HG02938 (cell line): Measurements from ENCODE around the gene CFAP52.
"Not testable (repeated sequence)": the region's sequence is repeated elsewhere in the genome, so short reads cannot be mapped to it uniquely, and the experiment has no call there.

Source experiments
- ATAC-seq: cut with Tn5 transposase; IDR thresholded peaks from one replicate; pipeline ENCODE4 v1.9.1; 2021; ENCODE audit warnings: mild to moderate bottlenecking, moderate library complexity; ENCODE audit not compliant: unreplicated experiment

The CFAP52 gene

DNA sequence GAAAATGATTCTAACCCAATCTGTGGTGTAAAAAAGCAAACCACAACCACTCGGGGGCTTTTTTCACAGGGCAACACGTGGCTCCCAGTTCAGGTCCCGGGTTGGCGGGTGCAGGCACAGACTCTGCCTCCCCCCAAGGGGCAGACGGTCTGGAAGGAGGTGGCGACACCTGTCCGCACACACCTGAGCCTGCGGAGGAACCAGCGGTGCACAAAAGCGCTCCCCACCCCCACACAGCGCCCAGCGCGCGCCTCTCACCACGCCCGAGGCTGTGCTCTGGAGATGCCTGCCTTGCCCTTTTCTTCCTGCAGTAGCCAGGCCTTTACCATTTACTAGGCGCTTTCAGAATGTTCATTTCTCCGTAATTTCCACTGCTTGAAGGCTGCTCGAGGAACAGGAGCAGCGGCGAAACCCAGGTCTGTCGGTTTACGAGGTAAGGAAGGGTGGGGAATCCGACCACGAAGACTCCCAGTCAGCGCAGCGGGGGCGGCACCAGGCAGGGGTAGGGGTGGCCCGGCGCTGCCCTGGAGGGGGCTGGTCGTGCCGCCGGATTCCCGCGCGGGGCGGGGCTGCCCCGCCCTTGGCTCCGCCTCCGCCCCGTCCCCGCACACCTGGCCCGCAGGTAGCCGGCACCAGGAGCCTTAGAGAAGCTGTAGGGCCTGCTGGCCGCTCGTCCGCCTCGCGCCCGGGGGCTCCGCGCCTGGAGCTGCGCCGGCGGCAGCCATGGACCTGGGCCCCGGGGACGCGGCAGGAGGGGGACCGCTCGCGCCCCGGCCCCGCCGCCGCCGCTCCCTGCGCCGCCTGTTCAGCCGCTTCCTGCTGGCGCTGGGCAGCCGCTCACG lies 68.7 kb downstream of the CFAP52 start, which contains the start of gene USP43:
TSS of gene USP43 (plus strand) at position 608 of the 842 bp plus-strand sequence. CDS start at position 724, 116 bp downstream.
- ATAC-seq, result no peak

DNA sequence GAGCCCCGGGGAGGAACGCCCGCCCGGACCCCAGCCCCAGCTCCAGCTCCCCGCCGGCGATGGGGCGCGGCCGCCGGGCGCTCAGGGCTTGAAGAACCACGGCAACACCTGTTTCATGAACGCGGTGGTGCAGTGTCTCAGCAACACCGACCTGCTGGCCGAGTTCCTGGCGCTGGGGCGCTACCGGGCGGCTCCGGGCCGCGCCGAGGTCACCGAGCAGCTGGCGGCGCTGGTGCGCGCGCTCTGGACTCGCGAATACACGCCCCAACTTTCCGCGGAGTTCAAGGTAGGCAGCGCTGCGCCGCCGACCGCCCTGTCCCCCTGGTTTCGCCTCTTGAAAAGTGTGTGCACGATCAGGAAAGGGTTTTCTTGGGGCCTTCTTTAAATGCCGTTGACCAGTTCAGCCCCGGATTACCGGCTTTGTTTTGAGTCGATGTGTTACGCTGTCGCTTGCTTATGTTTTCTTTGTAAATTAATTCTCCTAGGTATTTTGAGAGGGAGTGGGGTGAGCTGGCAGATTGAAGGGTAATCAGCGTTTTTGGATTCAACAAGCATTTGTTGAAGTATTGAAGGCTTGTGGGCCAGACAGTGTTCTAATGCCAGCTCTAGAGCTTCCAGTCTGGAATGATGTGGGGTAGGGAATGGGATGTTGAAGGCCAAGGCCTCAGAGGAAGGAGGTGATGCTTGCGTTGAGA lies 69.6 kb downstream of the CFAP52 start:
- ATAC-seq, result no peak

DNA sequence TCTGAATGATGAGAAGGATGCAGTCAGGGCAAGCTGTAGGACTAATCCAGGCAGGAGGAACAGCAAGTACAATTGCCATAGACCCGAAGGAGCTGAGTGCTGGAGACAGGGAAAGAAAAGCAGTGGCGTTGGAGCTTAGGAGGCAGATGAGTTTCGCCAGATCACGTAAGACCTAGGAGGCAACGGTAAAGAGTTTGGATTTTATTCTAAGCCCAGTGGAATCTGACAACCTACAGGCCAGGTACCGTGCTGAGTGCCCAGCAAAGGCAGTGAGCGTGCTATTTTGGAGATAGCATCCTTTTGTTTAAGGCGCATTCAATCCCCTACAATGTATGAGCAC lies 70.1 kb downstream of the CFAP52 start:
- ATAC-seq, result no peak

DNA sequence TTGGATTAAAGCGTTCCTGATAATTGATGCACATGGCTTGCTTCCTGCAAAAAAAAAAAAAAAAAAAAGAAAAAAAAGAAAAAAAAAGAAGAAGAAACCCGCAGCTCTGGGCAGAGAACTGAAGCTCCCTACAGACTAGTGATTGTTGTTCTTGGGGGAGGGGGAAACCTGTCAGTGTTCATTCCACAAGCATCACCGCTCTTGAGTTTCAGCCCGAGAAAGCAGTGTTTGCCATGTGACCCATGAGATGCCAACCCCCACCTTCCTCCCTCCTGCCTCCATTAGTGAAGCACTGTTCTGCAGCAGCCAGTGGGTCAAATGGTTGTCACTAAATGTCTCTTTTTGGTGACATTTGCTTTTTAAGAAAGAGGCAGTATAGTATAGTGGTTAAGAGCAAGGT lies 70.6 kb downstream of the CFAP52 start:
- no peak for ATAC-seq

DNA sequence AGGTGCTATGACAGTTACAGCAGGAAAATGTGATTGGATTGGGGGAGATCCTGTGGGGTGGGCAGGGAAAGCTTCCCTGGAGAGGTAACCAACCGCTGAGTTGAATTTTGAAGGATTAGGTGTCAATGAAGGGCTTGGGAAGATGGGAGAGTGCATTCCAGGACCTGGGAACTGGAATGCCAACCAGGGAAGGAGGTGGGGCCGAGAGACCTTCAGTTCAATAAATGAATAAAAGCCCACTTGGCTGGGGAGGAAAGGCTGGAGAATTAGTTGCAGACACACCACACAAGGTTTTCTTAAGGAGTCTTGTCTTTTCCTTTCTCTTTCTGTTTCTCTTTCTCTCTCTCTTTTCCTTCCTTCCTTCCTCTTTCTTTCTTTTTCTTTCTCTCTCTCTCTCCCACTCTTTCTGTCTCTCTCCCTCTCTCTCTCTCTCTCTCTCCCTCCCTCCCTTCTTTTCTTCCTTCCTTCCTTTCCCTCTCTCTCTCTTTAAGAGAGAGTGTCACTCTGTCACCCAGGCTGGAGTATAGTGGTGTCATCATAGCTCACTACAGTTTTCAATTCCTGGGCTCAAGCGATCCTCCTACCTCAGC lies 72.2 kb downstream of the CFAP52 start:
- ATAC-seq, result no peak

DNA sequence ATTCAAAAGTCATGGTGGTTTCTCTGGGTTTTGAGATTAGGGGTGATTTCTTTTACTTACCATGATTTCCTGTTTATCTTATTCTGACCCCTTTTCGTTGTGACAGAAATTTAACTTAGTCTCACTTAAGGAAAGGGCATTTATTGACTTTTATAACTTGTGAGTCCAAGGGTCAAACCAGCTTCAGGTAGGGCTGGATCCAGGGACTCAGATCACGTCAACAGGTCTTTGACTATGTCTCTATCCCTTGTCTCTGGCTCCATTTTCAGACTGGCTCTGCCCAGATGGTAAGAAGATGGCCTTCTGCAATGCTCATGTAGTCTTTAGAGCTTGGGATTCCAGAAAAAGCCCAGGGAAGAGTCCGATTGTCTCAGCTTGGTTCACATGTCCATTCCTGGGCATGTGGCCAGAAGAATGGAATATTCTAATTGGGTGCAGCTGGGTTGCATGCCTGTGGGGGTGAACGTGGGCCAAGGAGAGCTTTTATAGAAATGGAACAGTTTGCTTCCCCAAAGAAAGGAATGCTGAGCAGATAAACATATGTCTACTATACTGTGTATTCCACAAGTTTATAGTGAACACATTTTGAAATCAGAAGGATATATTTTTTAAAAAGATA lies 82.3 kb downstream of the CFAP52 start:
- no peak for ATAC-seq

DNA sequence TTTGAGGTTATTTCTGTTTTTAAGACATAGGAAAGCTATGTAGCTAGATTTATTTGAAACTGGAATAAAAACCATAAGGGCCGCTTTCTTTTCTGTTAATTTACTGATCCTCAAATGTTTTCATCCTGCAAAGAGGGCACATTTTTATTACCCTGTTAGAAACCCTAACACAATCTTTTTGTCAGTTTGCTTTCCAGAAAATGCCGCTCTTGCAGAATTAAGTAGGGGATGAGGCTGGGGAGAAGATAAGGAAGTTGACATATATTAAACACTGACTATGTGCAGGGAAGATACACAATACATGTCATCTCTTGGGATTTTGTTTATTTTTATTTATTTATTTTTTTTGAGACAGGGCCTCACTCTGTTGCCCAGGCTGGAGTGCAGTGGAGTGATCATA lies 84.6 kb downstream of the CFAP52 start:
- ATAC-seq, result no peak

DNA sequence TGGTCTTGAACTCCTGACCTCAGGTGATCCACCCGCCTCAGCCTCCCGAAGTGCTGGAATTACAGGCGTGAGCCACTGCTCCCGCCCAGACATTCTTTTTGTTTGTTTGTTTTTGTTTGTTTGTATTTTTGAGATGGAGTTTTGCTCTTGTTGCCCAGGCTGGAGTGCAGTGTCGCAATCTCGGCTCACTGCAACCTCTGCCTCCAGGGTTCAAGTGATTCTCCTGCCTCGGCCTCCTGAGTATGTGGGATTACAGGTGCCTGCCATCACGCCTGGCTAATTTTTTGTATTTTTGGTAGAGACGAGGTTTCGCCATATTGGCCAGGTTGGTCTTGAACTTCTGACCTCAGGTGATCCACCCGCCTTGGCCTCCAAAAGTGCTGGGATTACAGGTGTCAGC lies 87.1 kb downstream of the CFAP52 start:
- ATAC-seq, result not testable (repeated sequence)

DNA sequence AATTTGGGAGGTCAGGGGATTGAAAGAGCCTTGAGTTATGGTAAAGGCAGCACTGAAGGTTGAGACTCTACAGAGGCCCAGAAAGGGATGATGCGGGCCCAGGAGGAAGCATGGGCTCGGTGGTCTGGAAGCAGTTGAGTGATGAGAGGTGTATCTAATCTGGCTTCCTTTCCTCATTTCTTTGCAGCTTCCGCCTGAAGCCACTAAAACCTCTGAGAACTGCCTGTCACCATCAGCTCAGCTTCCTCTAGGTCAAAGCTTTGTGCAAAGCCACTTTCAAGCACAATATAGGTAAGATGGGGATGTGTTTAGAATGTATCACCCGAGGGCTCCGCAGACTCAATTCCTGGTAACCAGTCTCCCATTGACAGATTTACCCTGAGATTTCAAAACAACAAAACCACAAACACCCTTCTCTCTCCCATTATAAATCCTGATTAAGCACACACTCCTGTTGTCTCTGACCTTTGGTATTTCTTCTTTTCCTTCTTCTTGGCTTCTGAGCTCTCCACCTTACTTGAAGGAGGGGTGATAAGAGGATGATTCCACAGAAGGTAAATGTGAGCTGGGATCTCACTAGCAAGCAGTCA lies 90.1 kb downstream of the CFAP52 start:
- ATAC-seq, result no peak

DNA sequence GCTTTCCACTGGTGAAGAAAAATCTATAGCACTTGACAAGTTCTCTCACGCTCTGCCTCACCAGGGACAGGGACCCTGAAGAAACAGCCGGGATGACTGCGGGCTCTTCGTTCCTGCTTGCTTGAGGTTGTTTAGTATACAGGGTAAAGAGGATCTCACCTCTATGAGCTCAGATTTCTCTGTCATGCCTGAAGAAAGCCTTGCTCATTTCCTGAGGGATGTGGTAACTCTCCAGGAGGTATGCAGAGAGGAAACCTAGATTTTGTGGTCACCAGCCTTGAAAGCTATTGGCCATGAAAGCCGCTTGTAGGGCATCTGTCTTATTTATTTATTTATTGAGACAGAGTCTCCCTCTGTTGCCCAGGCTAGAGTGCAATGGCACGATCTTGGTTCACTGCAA lies 92.1 kb downstream of the CFAP52 start:
- ATAC-seq, result no peak

DNA sequence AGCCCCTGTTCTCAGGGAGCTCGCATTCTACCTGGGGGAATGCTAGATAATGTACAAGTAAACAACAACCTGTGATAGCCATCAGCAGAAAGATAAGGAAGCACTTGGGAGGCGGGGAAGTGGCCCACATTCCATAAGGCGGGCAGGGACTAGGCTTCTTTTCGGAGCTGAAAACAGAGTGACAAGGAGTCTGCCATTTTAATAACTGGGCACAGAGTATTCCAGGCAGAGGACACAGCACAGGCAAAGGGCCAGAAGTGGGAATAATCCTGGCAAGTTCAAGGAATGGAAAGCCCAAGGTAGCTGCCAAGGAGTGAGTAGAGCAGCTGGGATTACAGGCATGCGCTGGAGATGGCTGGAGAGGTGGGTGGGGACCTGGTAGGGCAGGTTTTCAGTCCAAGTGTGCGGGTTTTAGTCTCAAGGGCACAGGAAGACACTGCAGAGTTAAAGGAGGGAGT lies 93.1 kb downstream of the CFAP52 start:
- ATAC-seq, result no peak

DNA sequence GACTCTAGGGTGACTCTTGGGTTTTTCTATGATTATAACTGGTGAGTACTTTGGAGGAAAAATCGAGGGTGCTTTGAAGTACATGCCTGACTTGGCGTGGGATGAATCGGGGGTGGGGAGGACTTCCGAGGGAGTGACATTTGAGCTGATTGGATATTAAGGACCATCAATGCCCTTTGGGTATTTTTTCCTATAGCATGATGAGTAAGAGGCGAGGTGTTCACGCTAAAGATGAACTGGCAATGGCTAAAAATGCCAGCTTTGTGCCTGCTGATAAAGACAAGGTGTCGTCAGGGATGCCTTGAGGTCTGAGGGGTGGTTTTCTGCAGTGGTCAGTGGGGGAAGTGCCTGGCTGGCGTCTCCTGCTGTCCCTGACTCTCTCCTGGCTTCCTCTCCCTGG lies 94.2 kb downstream of the CFAP52 start:
- ATAC-seq, result no peak

DNA sequence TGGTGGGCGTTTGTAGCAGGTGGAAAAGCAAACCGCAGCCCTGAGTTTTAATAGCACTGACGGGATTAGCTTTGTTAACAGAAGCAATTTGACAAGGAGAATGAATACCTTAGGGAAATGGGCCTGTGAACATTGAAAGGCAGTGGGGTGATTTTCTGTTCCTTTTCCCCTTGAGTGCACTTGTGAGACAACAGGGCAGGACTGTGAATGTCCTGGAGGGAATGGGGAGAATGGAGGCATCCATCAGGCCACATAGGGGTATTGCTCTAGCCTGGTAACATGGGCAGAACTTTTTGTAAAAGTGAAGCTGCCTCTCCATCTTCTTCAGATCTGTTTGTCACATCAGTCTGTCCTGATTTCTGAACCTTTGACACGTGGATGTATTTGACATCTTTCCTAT lies 95.1 kb downstream of the CFAP52 start:
- ATAC-seq, result no peak

DNA sequence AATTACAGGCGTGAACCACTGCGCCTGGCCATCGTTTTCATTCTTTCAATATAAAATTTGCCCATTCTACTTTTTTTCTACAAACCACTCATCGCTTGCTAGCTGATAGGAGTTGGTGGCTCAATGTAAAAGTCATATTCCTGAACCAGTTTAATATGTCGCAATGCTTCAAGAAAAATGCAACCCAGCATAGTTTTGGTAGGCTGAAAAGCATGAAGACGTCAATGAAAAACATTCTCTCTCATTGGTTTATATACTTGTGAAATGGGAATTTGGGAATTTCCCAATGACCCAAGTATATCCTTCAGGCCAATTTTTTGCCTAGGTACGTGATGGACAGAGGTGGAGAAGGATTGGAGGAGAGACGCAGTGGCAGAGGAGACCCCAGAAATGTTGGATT lies 95.8 kb downstream of the CFAP52 start:
- ATAC-seq, result no peak

DNA sequence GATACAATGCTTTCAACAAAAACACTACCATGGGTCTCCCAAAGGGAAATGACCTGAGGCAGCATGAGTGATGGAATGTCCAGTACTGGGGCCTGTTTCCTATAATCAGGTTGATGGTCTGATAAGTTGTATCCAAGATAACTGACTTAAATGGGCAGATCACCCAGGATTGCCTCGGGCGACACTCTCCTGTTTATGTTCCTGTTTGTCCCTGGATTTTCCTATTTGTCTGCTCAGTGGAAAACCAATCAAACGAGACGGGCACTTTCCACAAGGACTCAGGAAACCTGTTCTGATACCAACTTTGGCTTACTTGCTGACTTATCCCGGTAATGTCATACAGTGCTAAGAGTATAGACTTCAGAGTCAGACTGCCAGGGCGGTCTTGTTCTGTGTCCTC lies 96.2 kb downstream of the CFAP52 start:
- no peak for ATAC-seq

DNA sequence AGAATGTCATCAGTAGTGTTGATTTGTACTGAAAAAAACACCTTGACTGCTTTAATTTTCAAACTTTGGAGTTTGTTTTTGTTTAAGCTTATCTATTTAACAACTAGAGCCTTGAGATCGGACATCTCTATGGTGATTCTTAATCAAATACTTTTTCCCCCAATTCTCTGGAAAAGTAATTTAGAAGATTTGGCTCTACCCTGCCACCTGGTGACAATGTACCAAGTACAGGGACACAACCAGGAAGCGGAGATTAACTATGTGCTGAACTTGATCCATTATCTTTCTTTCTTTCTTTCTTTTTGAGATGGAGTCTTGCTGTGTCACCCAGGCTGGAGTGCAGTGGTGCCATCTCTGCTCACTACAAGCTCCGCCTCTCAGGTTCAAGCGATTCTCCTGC lies 99.6 kb downstream of the CFAP52 start:
- ATAC-seq, result no peak

DNA sequence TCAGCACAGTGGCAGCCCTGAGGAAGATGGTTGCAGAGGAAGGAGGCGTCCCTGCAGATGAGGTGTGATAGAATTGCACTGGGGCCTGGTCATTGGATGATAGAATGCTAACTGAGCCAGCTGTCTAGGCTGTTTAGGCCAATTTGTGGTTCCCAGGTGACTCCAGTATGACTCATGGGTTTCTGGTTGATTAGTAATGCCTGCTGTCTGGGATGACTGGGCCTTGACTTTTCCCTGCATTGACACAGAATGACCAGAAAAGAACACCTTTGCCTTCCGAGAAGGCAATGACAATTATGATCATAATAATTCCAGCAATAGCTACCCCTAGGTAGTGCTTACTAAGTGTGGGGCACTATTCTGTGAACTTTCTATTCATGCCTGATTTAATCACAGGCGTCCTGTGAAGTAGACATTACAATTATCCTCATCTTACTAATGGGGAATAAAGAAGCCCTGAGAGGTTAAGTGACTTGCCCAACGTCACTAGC lies 100.4 kb downstream of the CFAP52 start:
- peak; percentile 51 for ATAC-seq

DNA sequence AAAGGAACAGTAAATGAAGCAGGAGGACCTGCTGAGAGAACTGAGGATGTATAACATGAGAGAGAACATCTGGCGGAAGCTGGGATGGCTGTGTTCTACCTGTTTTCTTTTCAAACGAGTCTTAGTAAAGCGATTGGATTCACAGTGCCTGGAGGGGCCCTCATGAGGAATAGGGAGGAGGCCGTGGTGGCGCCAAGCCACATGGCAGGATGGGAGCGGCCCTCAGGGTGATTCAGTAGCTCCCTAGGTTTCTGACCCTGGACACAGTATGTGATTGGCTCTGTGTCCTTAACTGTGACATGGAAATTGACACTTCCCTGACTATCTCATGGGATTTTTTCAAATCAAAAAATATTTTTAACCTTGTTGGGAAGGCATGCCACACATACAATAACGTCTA lies 101.0 kb downstream of the CFAP52 start:
- ATAC-seq, result no peak

DNA sequence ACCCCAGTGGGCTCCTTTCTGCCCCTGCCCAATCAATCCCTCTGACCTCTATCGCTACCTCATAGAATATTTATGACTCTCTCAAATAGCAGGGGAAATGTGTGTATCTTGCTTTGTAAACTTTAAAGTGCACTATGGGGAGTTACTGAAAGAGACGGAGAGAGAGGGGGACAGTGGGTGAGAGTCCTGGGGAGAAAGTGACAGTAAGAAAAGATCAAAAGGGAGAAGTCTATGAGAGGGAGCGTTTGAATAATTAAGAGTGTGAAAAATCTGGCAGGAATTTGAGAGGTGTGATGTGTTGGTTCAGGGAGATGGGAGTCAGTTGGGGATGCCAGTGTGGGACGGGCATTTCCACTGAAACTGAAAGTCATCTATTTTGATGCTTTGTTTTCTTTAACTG lies 101.5 kb downstream of the CFAP52 start:
- no peak for ATAC-seq

DNA sequence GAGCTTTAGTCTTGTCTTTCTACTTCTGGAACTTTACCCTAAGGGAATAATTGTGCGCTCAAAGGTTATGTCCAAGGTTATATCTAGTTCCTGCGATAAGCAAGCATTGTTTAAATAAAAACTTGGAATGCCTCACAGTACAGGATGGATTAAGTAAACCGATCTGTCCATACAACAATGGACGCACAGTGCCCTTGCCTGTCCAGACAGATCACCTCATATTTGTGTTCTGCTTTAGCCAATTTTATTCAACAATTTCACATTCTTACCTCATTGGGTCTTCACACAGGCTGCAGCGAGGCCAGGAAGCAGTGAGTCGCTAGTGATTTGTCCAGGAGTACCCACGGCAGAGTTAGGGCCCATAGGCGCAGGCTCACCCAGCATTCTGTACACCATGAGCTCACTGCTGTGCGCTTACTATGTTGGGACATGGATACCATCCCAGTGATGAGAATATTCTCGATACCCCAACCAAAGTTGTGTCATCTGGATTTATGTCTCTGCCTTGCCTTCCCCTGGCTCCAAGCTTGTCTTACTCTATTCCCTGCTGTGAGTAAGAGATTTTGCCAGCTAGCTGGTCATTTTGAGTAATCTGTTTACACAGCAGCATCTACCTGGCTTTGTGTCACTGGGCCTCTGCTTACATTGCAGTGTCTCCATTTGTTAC lies 108.6 kb downstream of the CFAP52 start:
- ATAC-seq, result no peak
